ENCODE data around the gene CPS1. TPM values are rescaled to one million over a fixed set of nuclear protein-coding genes. Genes with fewer than 3 reads are reported as not detected.

Gene CPS1
- total and polyA plus RNA-seq, 2 of the 8 experiments (the other 6 are each of a cell fraction or from before 2014, with no cell fraction given), result 7.9 to 15.7 TPM

- no peak for TF ChIP-seq SUZ12 (IDR thresholded peaks at IDR 0.05; ENCODE audit: low read length)
- no peak for TF ChIP-seq CHD1 (IDR thresholded peaks at IDR 0.05; ENCODE audit: low read depth, low read length)
- no peak for TF ChIP-seq CREB1 (IDR thresholded peaks at IDR 0.05)
Observed at GRCh38 chr2:210686401-210686800, 130.0 kb downstream of the CPS1 start (continued).
